Upper lobe of left lung (tissue), 6 donors: ENCODE results near the gene EYS. TPM values are rescaled to one million over a fixed set of nuclear protein-coding genes. Genes with fewer than 3 reads are reported as not detected.
A peak's percentile ranks its signal among the peaks of the same experiment; 100 is the strongest.

Experiments used
- ATAC-seq, 2 donors: fragments of 200-7000 bp; cut with Tn5 transposase; one replicate each; pipeline ENCODE4 v1.9.1; 2022; ENCODE audit warnings: mild to moderate bottlenecking in 2 of 2, moderate library complexity in 2 of 2; ENCODE audit not compliant: low FRiP score in 2 of 2
- DNase-seq, 2 donors: peaks; one replicate each; pipeline ENCODE4 v3.0.0-alpha.2; 2019 to 2020
- H3K27ac ChIP-seq, 4 donors: fragments of 200-600 bp; sonication (generic); one replicate each; pipeline ENCODE4 v1.5.1; 2016 to 2019
- H3K27me3 ChIP-seq, 4 donors: fragments of 200-600 bp; sonication (generic); one replicate each; pipeline ENCODE4 v1.5.1; 2017 to 2019
- H3K36me3 ChIP-seq, 4 donors: fragments of 200-600 bp; sonication (generic); one replicate each; pipeline ENCODE4 v1.5.1; 2016 to 2019
- H3K4me1 ChIP-seq, 4 donors: fragments of 200-600 bp; sonication (generic); one replicate each; pipeline ENCODE4 v1.5.1; 2018 to 2019
- H3K4me3 ChIP-seq, 4 donors: fragments of 200-600 bp; sonication (generic); one replicate each; pipeline ENCODE4 v1.5.1; 2017 to 2019; ENCODE audit warnings: mild to moderate bottlenecking in 2 of 4, moderate library complexity in 1 of 4
- H3K9me3 ChIP-seq, 4 donors: fragments of 200-600 bp; sonication (generic); one replicate each; pipeline ENCODE4 v1.5.1; 2018 to 2019
- CTCF ChIP-seq, 6 experiments: fragments of 450-650 bp in 4 of 6; fragments of 200-600 bp in 2 of 6; sonication (generic) in 2 of 6; IDR thresholded peaks; one replicate each; pipeline ENCODE4 v1.5.1; 2016 to 2019; ENCODE audit warnings: antibody characterized with exemption in 6 of 6
- EP300 ChIP-seq, 4 donors: sonication (generic); formaldehyde crosslinking; IDR thresholded peaks; one replicate each; pipeline ENCODE4 v1.5.1; 2017; ENCODE audit warnings: antibody characterized with exemption in 4 of 4, control low read depth in 2 of 4
- POLR2A ChIP-seq, 4 donors: fragments of 450-650 bp; IDR thresholded peaks; one replicate each; pipeline ENCODE4 v1.5.1; 2016 to 2017; ENCODE audit warnings: antibody characterized with exemption in 4 of 4, mild to moderate bottlenecking in 2 of 4
- POLR2AphosphoS5 ChIP-seq, 2 donors: sonication (generic); formaldehyde crosslinking; IDR thresholded peaks; one replicate each; pipeline ENCODE4 v1.5.1; 2017; ENCODE audit warnings: antibody characterized with exemption in 2 of 2
- WGBS, 2 donors: methylation state at CpG; one replicate each; pipeline ENCODE4 v1.1.5; 2017 to 2018; 5-methylcytosine and 5-hydroxymethylcytosine counted together
- total RNA-seq, 6 donors: library from RNA; depleted of rRNA in 4 of 6; stranded (reverse); fragments of >200 nt in 4 of 6; gene quantifications; one replicate each; pipeline versions ENCODE4 v1.1.0 to v1.2.1, GENCODE V29; 2016 to 2021
- donor health status: DM: no; HTN: no; CAD: no; lungs with moderate emphysema.
- donor health status: DM: no; HTN: yes; CAD: no; lungs with severe emphysema.

EYS gene
- total RNA-seq, 6 donors from 2014 or later, result under 0.01 to 0.46 (median 0.28) TPM; not detected in 2

DNA sequence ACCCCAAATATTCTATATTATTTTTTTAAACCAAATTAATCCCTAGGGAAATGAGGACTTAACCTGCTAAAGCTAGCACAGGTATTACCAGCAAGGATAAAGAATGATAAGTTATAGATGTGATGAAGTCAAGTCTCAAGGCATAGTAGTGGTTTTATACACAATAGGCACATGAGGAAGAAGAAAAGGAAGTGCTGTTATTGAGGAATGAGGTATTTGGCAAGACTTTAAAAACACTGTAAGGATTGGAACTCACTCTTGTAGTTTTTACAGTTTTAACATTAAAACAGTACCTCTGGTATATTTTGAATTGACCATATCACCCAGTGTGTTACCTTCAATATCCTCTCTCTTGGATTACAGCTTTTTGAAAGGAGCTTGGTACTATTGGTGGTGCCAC is 2016.8 kb downstream of the EYS start:
- no peak for ATAC-seq
- no peak overlapping the region for H3K4me3 ChIP-seq
- no peak for TF ChIP-seq POLR2A (IDR thresholded peaks at IDR 0.05)
- TF ChIP-seq CTCF (IDR thresholded peaks at IDR 0.05), result no peak
- TF ChIP-seq POLR2AphosphoS5 (IDR thresholded peaks at IDR 0.05), result no peak
- no peak for TF ChIP-seq EP300 (IDR thresholded peaks at IDR 0.05)
- peaks cover 0 to 10% (median 1%) of the 10 kb centered on the region in 4 donors for H3K36me3 ChIP-seq
- H3K4me1 ChIP-seq, result peaks cover 0 to 6% (median 0%) of the 10 kb centered on the region in 4 donors
- no peaks in the 10 kb centered on the region for H3K27me3 ChIP-seq
- no peak for DNase-seq
- no peaks in the 10 kb centered on the region for H3K9me3 ChIP-seq
- no peak overlapping the region for H3K27ac ChIP-seq

DNA sequence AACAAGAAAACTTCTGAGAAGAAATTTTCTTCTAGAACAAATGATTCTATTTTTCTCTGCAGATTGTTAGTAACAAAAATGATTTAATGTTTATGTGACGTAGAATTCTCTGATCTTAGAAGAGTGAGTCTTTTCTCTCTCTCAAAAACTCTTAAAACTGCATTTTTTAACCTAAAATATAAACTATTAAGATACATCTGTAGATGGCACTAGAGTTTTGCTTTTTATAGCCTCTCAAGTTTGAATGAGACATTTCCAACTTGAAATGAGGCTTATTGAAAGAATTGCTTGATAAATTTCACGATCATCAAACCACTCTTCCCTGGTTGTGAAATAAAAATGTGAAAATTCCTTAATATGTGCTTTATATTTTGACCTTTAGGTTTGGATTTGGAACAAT is 2017.6 kb downstream of the EYS start:
- ATAC-seq (no peak), DNase-seq (no peak)
- 75 to 84% methylated on average over 2 of the region's 2 CpGs for WGBS, 2 donors
- Histone ChIP-seq H3K27me3 (no peaks in the 10 kb centered on the region), H3K4me1 (peaks cover 0 to 6% (median 0%) of the 10 kb centered on the region in 4 donors), H3K36me3 (peaks cover 0 to 17% (median 3%) of the 10 kb centered on the region in 4 donors), H3K9me3 (no peaks in the 10 kb centered on the region), H3K27ac (no peak overlapping the region), H3K4me3 (no peak overlapping the region)
- TF ChIP-seq POLR2AphosphoS5 (IDR thresholded peaks at IDR 0.05), result no peak
- no peak for TF ChIP-seq CTCF (IDR thresholded peaks at IDR 0.05)
- no peak for TF ChIP-seq POLR2A (IDR thresholded peaks at IDR 0.05)
- TF ChIP-seq EP300 (IDR thresholded peaks at IDR 0.05), result no peak

- 83 to 88% methylated on average over 4 of the region's 4 CpGs for WGBS, 2 donors
- DNase-seq, result no peak
- Histone ChIP-seq H3K27me3 (no peaks in the 10 kb centered on the region), H3K9me3 (no peaks in the 10 kb centered on the region), H3K4me1 (peaks cover 0 to 10% (median 0%) of the 10 kb centered on the region in 4 donors), H3K36me3 (peaks cover 0 to 18% (median 5%) of the 10 kb centered on the region in 4 donors), H3K4me3 (no peak overlapping the region), H3K27ac (no peak overlapping the region)
- TF ChIP-seq POLR2A (IDR thresholded peaks at IDR 0.05) (no peak), CTCF (IDR thresholded peaks at IDR 0.05) (no peak), EP300 (IDR thresholded peaks at IDR 0.05) (no peak), POLR2AphosphoS5 (IDR thresholded peaks at IDR 0.05) (no peak)
- ATAC-seq, result peak in 1 of 2 donors; percentile 34
Observed at GRCh38 chr6:63685446-63686379, 2021.3 kb downstream of the EYS start.

DNA sequence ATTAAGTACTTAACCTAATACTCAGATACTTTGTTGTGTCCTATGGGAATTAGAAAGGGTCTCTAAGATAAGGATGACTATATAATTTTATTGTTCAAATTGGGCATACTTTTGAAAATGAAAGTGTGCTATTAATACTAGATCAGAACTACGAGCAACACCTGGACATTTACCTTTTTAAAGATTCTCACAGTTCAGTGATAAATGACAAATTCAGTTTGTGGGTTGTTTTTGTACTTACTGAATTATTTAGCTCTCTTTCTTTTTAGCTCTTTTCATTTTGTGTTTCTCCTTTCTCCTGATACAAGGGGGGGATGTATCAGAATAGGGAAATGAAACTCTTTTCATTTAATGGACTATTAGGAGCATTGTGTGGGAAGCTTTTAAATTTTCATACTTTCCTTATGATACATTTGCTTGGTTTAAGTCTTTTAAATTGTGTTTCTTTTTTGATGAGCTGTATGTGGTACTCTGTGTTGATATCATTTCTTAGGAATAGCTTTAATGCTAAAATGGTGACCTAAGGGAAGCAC is 2023.9 kb downstream of the EYS start:
- WGBS, 2 donors, result 90 to 93% methylated on average over 1 of the region's 1 CpG

More for the DNA sequence above, 2023.9 kb downstream of the EYS start:
- H3K27me3 ChIP-seq, result no peaks in the 10 kb centered on the region
- DNase-seq (no peak), ATAC-seq (no peak)
- no peaks in the 10 kb centered on the region for H3K9me3 ChIP-seq
- H3K4me1 ChIP-seq, result peaks cover 0 to 10% (median 0%) of the 10 kb centered on the region in 4 donors
- H3K36me3 ChIP-seq, result peaks cover 0 to 23% (median 5%) of the 10 kb centered on the region in 4 donors
- TF ChIP-seq POLR2A (IDR thresholded peaks at IDR 0.05), result no peak
- TF ChIP-seq EP300 (IDR thresholded peaks at IDR 0.05), result no peak
- no peak for TF ChIP-seq CTCF (IDR thresholded peaks at IDR 0.05)
- TF ChIP-seq POLR2AphosphoS5 (IDR thresholded peaks at IDR 0.05), result no peak
- no peak overlapping the region for H3K27ac ChIP-seq
- no peak overlapping the region for H3K4me3 ChIP-seq
